HFF-Myc (cell line): ENCODE results near the gene EPHA4.

Experiments
- DNase-seq: peaks from one replicate; pipeline ENCODE4 v3.0.0-alpha.2; 2011; ENCODE audit warnings: low read depth; ENCODE audit errors: extremely low read depth
- H3K4me3 ChIP-seq: replicated peaks from 2 replicates; pipeline ENCODE4 v1.5.1; 2011; ENCODE audit warnings: low read depth, mild to moderate bottlenecking, control low read depth, low read length
- TF ChIP-seq, protein P1 (sequence below): IDR thresholded peaks from 2 replicates; pipeline ENCODE4 v1.5.1; 2012; ENCODE audit warnings: mild to moderate bottlenecking, low read depth, low read length, control low read depth; ENCODE audit errors: missing control alignments

EPHA4 gene

DNA sequence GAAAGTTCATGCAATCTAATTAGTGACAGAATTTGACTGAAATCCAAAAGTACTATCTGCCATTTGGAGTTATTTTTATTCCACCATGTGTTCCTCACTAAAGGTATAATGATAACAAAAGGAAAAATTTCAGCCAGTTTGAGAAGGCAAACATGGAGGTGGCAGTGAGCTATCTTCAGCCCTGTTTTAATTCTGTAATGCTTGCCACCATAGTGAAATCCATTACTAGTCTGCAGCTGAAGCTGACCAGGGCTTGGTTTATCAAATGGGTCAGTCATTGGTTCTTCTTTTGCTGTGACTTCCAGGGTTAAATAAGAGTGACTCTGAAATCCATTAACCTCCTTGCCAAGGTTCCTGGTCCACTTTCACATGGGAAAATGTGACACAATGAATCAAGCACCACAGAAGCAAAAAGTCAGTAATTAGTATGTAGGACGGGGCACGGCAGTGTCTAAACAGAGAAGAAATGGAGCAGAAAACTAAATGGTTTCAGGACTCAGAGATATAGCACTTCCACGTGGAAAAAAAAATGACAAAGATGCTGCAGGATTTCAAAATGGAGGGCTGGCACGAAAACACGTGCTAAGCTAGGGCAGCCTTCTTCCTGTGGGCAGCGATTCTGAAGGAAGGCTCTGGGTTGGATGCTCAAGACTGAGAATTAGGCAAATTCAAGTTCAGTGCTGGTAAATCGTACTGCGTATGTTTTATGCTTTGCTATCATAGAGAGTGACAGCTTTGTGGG is 87.2 kb downstream of the EPHA4 start:
- DNase-seq = no peak
- no peak overlapping the region for H3K4me3 ChIP-seq
- TF ChIP-seq, protein P1, sequence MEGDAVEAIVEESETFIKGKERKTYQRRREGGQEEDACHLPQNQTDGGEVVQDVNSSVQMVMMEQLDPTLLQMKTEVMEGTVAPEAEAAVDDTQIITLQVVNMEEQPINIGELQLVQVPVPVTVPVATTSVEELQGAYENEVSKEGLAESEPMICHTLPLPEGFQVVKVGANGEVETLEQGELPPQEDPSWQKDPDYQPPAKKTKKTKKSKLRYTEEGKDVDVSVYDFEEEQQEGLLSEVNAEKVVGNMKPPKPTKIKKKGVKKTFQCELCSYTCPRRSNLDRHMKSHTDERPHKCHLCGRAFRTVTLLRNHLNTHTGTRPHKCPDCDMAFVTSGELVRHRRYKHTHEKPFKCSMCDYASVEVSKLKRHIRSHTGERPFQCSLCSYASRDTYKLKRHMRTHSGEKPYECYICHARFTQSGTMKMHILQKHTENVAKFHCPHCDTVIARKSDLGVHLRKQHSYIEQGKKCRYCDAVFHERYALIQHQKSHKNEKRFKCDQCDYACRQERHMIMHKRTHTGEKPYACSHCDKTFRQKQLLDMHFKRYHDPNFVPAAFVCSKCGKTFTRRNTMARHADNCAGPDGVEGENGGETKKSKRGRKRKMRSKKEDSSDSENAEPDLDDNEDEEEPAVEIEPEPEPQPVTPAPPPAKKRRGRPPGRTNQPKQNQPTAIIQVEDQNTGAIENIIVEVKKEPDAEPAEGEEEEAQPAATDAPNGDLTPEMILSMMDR = no peak

DNA sequence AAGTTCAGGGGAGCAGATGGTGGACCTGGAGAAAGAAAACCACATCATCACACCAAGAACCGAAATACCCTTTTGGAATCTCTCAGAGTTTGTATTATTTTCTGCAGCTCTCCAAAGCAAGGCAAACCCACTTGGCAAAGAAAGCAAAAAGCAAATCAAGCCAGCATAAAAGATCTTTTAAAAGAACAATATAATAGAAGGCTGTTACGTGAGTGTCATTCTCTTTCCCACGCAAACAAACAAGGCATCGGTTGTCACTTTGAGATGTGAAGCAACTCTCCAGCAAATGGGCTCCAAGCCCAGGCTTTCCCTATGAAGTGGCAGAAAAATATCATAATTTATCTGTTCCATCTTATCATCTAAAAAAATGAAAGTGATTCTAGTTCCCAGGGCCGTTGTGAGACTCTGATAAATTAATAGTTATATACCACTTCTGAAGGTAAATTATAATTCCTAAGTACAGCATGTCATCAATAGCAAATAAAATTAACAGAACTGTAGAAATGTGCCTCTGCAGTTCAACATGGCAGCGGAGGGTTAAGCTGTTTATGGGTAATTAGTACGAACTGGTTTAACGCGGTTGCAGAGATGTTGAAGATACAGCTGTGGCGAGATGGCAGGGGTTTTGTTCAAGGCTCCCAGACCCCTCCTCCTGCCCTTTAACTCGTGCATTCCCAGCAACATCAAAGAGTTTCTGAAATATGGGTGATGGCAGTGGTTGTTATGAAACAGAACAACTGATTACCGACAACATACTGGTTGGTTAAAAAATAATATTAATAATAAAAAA is 89.2 kb downstream of the EPHA4 start:
- TF ChIP-seq, protein P1 = no peak

DNA sequence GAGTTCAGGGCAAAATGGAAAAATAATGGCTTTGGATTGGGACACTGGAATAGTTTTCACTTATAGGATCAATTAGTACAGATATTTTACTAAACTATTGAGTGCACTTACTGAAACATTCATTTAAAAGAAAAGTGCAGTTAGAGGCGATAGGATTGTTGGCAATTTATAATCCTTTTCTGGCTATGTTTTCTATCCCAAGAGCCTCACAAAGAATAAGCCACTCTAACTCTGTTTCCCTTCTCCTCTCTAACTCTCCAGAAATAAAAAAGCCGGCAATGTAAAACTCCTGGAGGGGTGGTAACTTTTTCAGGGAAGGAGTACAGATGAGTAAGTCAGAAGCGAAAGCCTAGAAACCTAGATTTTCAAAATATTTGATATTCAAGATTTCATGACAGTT is 91.3 kb downstream of the EPHA4 start:
- DNase-seq = no peak
- TF ChIP-seq, protein P1 = no peak
- no peak overlapping the region for H3K4me3 ChIP-seq

More for the DNA sequence above, 89.2 kb downstream of the EPHA4 start:
- no peak overlapping the region for H3K4me3 ChIP-seq
- DNase-seq = no peak

DNA sequence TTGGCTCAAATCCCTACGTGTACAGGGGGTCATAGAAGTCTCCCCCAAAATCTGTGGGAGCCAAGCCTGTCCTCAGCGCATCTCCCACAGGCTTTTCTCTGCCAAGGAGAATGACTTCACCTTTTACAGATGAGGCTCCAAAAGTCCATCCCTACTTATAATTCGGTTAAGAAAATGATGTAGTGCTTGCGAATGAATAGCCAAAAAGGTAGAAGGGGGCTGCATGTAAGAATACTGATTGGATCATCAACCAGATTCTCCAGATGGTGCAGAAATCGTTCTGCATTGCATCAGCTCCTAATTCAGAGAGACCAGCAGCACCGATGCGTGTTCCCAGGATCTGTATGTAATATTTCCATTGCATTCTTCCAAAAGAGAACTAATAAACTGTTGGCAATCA is 91.9 kb downstream of the EPHA4 start:
- no peak for DNase-seq
- TF ChIP-seq, protein P1 = no peak
- H3K4me3 ChIP-seq = no peak overlapping the region

DNA sequence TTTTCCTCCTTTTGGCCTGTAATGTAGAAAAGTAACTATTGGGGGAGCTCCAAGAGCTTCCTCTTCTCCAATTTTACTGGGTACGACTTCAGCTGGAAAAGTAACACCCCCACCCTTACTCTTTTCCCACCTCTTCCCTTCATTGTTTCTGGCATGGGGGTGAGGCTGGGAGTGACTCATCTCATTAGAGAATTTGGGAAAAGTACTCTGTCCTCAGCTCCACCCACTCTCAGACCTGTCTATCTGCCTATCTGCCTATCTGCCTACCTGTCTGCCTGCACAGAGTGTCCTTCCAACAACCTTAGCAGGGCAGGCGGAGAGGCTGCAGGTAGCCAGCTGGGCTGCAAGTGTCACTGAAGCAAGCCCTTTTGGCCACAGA is 93.6 kb downstream of the EPHA4 start:
- TF ChIP-seq, protein P1 = no peak
- no peak for DNase-seq
- H3K4me3 ChIP-seq = no peak overlapping the region

DNA sequence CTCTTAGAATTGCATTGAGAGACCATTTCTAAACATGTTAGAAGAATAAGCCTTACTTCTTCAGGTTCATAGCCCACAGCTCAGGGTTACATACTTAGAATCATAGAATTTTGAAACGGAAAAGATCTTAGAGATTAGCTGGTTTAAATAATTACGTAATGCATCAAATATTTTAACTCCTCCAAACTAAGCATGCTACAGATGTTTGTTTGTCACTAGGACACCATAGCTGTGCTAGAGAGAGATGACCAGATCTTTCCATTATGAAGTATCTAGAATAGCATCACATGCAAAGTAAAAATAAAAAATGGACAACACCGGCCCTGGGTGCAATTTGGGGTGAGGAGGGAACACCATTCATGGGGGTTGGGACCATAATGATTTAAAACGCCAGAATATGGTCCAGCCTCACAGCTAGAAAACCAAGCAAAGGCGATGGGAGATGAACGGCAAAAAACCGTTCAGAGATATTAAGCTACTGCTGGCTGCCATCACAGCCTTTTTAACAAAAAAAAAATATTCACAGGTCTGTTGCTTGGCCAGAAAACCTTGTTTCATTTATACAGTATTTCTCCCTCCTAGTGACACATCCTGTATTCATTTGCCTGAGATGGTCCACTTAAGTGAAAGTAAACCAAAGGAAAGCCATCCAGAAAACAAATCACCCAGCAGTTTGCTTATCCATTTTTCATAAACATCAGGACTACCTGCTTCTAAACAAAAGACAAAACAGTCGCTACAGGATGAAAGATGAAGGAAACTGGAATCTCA is 94.2 kb downstream of the EPHA4 start:
- DNase-seq = no peak
- TF ChIP-seq, protein P1 = no peak
- H3K4me3 ChIP-seq = no peak overlapping the region
